B cell (primary cell): ENCODE results near the gene GLP2R. TPM values are rescaled to one million over a fixed set of nuclear protein-coding genes. Genes with fewer than 3 reads are reported as not detected.

ENCODE experiments used
- ATAC-seq: fragments of 200-7000 bp; cut with Tn5 transposase; one replicate; pipeline ENCODE4 v1.10.0; 2021; ENCODE audit warnings: low read depth, mild to moderate bottlenecking, moderate number of reproducible peaks, moderate library complexity
- CTCF ChIA-PET: fragments of 350-600 bp; sonication (Branson Sonifier 250); formaldehyde crosslinking; loops from one replicate; lab custom pipeline; 2021; ENCODE audit warnings: antibody characterized with exemption, inconsistent platforms; lab: Charles Lee
- POLR2A ChIA-PET: fragments of 350-600 bp; sonication (Branson Sonifier 250); formaldehyde crosslinking; loops from one replicate; lab custom pipeline; 2021; ENCODE audit warnings: antibody characterized with exemption; lab: Charles Lee
- DNase-seq: peaks from one replicate; pipeline ENCODE4 v3.0.0; 2013
- H2AFZ ChIP-seq: 2 replicates; pipeline ENCODE4 v1.6.1; 2012; ENCODE audit warnings: mild to moderate bottlenecking, low read depth, low read length; ENCODE audit not compliant: insufficient read depth, poor library complexity, severe bottlenecking
- H3K27ac ChIP-seq, 2 donors: 1 replicate in 1 of 2; 2 replicates in 1 of 2; pipeline ENCODE4 v1.5.1; 2012 to 2013; ENCODE audit warnings: low read length in 2 of 2, mild to moderate bottlenecking in 2 of 2, moderate library complexity in 1 of 2
- H3K27me3 ChIP-seq, 4 experiments: fragments of 200-600 bp in 1 of 4; sonication (generic) in 1 of 4; replicated peaks in 1 of 4; 1 replicate in 2 of 4; 2 replicates in 2 of 4; pipeline versions ENCODE4 v1.6.1 to v1.7.0; 2013 to 2016; ENCODE audit warnings: low read length in 3 of 4, mild to moderate bottlenecking in 2 of 4, mixed read lengths in 1 of 4, moderate library complexity in 1 of 4; ENCODE audit not compliant: insufficient read depth in 4 of 4, control insufficient read depth in 3 of 4; ENCODE audit errors: control extremely low read depth in 1 of 4
- H3K36me3 ChIP-seq, 2 experiments: replicated peaks in 1 of 2; 1 replicate in 1 of 2; 2 replicates in 1 of 2; pipeline versions ENCODE4 v1.6.1 to v1.7.1; 2013; ENCODE audit warnings: low read length in 1 of 2; ENCODE audit not compliant: insufficient read depth in 2 of 2, control insufficient read depth in 1 of 2; ENCODE audit errors: control extremely low read depth in 1 of 2, extremely low read depth in 1 of 2
- H3K4me1 ChIP-seq, 2 donors: fragments of 200-600 bp in 1 of 2; sonication (generic) in 1 of 2; 1 replicate in 1 of 2; 2 replicates in 1 of 2; pipeline versions ENCODE4 v1.5.1 to v1.6.1; 2013 to 2017; ENCODE audit warnings: low read length in 2 of 2; ENCODE audit not compliant: control insufficient read depth in 2 of 2, insufficient read depth in 2 of 2
- H3K4me2 ChIP-seq: replicated peaks from 2 replicates; pipeline ENCODE3; 2012; ENCODE audit warnings: mild to moderate bottlenecking, low read depth, low read length; ENCODE audit not compliant: poor library complexity, severe bottlenecking
- H3K4me3 ChIP-seq, 5 experiments: fragments of 200-600 bp in 1 of 5; sonication (generic) in 1 of 5; 1 replicate in 3 of 5; 2 replicates in 2 of 5; pipeline versions ENCODE4 v1.5.1 to v1.7.0; 2011 to 2016; ENCODE audit warnings: low read length in 4 of 5, mild to moderate bottlenecking in 4 of 5, low read depth in 2 of 5, control low read depth in 1 of 5, moderate library complexity in 1 of 5; ENCODE audit not compliant: insufficient read depth in 1 of 5; ENCODE audit errors: control extremely low read depth in 1 of 5, extremely low read depth in 1 of 5
- H3K79me2 ChIP-seq: fragments of 200-600 bp; sonication (generic); one replicate; pipeline ENCODE4 v1.6.0; 2016; ENCODE audit warnings: low read length; ENCODE audit not compliant: control insufficient read depth, insufficient read depth
- H3K9ac ChIP-seq: fragments of 200-600 bp; sonication (generic); 2 replicates; pipeline ENCODE4 v1.6.1; 2017; ENCODE audit warnings: mild to moderate bottlenecking, low read length, moderate library complexity
- H3K9me3 ChIP-seq, 3 donors: one replicate each; pipeline versions ENCODE4 v1.6.1 to v1.7.1; 2013; ENCODE audit warnings: low read length in 2 of 3; ENCODE audit not compliant: control insufficient read depth in 2 of 3, insufficient read depth in 1 of 3; ENCODE audit errors: control extremely low read depth in 1 of 3
- H4K20me1 ChIP-seq: 2 replicates; pipeline ENCODE4 v1.6.0; 2012; ENCODE audit warnings: mild to moderate bottlenecking, low read length; ENCODE audit not compliant: insufficient read depth, control insufficient read depth, poor library complexity, severe bottlenecking
- H3K27ac Mint-ChIP-seq: one replicate; pipeline ENCODE4 v1.8.0; 2021; ENCODE audit warnings: mixed read lengths
- H3K27me3 Mint-ChIP-seq: one replicate; pipeline ENCODE4 v1.8.0; 2021; ENCODE audit warnings: mixed read lengths
- H3K4me1 Mint-ChIP-seq: one replicate; pipeline ENCODE4 v1.8.0; 2021; ENCODE audit warnings: mixed read lengths
- H3K4me3 Mint-ChIP-seq: one replicate; pipeline ENCODE4 v1.8.0; 2021; ENCODE audit warnings: mixed read lengths
- H3K9me3 Mint-ChIP-seq: one replicate; pipeline ENCODE4 v1.8.0; 2022; ENCODE audit warnings: mixed read lengths; ENCODE audit not compliant: insufficient read depth
- EZH2 ChIP-seq: IDR thresholded peaks from 2 replicates; pipeline ENCODE4 v1.6.1; 2012; ENCODE audit warnings: borderline replicate concordance, low read depth, mild to moderate bottlenecking, moderate library complexity, low read length; ENCODE audit not compliant: insufficient read depth, poor library complexity, severe bottlenecking
- WGBS: methylation state at CpG from one replicate; pipeline ENCODE4 v1.1.5; 2013; ENCODE audit warnings: missing lambda C conversion rate; ENCODE audit not compliant: insufficient coverage; 5-methylcytosine and 5-hydroxymethylcytosine counted together
- intact Hi-C: fragments of 100-400 bp; cut with micrococcal nuclease; formaldehyde crosslinking; loops from one replicate; pipeline ENCODE4 v1.10.0; 2022
- polyA plus RNA-seq: library from polyadenylated mRNA; depleted of rRNA; stranded (reverse); fragments of >200 nt; gene quantifications from 2 replicates; pipeline ENCODE4 v1.2.3, GENCODE V29; 2012
- total RNA-seq, 2 donors: library from RNA; stranded (reverse); fragments of 120-200 nt in 1 of 2; gene quantifications; 1 replicate in 1 of 2; 2 replicates in 1 of 2; pipeline versions ENCODE4 v1.2.3 to v1.2.4, GENCODE V29; 2013 to 2022
- TF ChIP-seq, protein P1 (sequence below): fragments of 200-600 bp; IDR thresholded peaks from one replicate; pipeline ENCODE4 v1.8.0; 2022; ENCODE audit warnings: antibody characterized with exemption, mild to moderate bottlenecking

GLP2R gene
- total and polyA plus RNA-seq, 2 donors (not counting 1 experiment from before 2014, with no cell fraction given): not detected

DNA sequence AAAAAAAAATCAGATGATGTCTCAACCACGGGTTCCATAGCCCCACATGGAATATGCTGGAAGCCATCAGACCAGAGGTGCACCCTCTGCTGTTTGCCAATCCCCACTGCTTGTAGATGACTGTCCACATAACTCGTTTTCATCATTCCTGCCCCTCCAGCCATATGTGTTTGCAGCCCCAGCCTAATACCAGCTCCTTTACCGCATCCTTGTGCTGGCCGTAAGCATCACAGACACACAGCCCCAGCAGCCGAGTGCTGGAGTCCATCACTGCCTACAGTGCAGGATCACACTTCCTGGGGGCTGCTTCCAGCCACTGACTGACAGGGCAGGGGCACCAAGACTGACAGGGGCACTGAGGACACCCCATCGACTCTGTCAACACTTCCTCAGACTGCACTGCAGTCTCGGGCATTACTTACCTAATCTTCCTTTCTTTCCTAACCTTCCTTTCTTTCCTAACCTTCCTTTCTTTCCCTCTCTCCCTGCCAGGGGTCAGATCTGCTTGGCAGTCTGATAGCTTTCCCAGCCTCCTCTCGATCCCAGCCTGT, 74.4 kb downstream of the GLP2R start:
- Mint-ChIP-seq H3K4me3 (no peak overlapping the region), H3K27ac (no peak overlapping the region), H3K9me3 (no peaks in the 10 kb centered on the region), H3K27me3 (peaks cover 29% of the 10 kb centered on the region), H3K4me1 (no peaks in the 10 kb centered on the region)
- H3K79me2 ChIP-seq: no peaks in the 10 kb centered on the region
- intact Hi-C loops: no loop called here
- peaks cover 0 to 3% (median 0%) of the 10 kb centered on the region in 4 experiments for H3K27me3 ChIP-seq
- CTCF ChIA-PET: interaction anchor here (0.7 to 0.9 kb wide), 2 partner anchors 25 to 717 kb away, joined by 3 read pairs; no protein-coding TSS in a partner anchor
- no peak for TF ChIP-seq EZH2
- TF ChIP-seq, protein P1, sequence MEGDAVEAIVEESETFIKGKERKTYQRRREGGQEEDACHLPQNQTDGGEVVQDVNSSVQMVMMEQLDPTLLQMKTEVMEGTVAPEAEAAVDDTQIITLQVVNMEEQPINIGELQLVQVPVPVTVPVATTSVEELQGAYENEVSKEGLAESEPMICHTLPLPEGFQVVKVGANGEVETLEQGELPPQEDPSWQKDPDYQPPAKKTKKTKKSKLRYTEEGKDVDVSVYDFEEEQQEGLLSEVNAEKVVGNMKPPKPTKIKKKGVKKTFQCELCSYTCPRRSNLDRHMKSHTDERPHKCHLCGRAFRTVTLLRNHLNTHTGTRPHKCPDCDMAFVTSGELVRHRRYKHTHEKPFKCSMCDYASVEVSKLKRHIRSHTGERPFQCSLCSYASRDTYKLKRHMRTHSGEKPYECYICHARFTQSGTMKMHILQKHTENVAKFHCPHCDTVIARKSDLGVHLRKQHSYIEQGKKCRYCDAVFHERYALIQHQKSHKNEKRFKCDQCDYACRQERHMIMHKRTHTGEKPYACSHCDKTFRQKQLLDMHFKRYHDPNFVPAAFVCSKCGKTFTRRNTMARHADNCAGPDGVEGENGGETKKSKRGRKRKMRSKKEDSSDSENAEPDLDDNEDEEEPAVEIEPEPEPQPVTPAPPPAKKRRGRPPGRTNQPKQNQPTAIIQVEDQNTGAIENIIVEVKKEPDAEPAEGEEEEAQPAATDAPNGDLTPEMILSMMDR: no peak
- no peak overlapping the region for H2AFZ ChIP-seq
- no peaks in the 10 kb centered on the region for H3K9me3 ChIP-seq
- POLR2A ChIA-PET: no interaction called here
- H3K36me3 ChIP-seq: no peaks in the 10 kb centered on the region
- no peak overlapping the region for H3K9ac ChIP-seq
- H4K20me1 ChIP-seq: no peaks in the 10 kb centered on the region
- DNase-seq (no peak), ATAC-seq (no peak)
- H3K27ac ChIP-seq: no peak overlapping the region
- 43% methylated on average over 8 of the region's 8 CpGs for WGBS
- no peaks in the 10 kb centered on the region for H3K4me1 ChIP-seq
- no peak overlapping the region for H3K4me2 ChIP-seq
- no peak overlapping the region for H3K4me3 ChIP-seq

DNA sequence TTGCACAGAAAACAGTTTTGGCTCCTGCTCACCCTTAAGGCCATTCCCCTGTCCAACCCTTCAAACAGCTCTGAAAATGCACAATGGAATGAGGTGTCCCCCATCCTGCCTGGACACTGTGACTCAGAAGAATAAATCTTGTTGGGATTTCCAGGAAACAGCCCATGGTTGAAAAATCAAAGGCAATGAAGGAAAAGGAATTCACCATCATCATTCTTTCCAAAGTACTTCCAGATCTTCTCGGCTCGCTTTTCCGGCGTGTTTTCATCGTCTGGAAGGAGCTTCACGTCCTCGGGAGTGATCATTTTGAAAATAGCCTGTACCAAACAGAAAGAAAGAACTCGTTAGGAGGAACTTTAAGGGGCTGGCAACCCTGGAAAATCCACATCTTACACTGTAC, 75.1 kb downstream of the GLP2R start:
- H3K4me3 ChIP-seq: no peak overlapping the region
- H3K9me3 ChIP-seq: no peaks in the 10 kb centered on the region
- H3K9me3 Mint-ChIP-seq: no peaks in the 10 kb centered on the region
- POLR2A ChIA-PET: no interaction called here
- 27% methylated on average over 7 of the region's 8 CpGs for WGBS
- CTCF ChIA-PET: interaction anchor here (0.9 kb wide), 1 partner anchor 717 kb away, joined by 3 read pairs; no protein-coding TSS in a partner anchor
- no peaks in the 10 kb centered on the region for H3K4me1 ChIP-seq
- H3K27me3 ChIP-seq: no peaks in the 10 kb centered on the region
- TF ChIP-seq EZH2: no peak
- TF ChIP-seq, protein P1: no peak
- DNase-seq: no peak
- no peak overlapping the region for H3K9ac ChIP-seq
- no peak overlapping the region for H3K4me3 Mint-ChIP-seq
- no peaks in the 10 kb centered on the region for H4K20me1 ChIP-seq
- H3K27ac ChIP-seq: no peak overlapping the region
- peaks cover 29% of the 10 kb centered on the region for H3K27me3 Mint-ChIP-seq
- no peak for ATAC-seq
- no peaks in the 10 kb centered on the region for H3K4me1 Mint-ChIP-seq
- H3K79me2 ChIP-seq: no peaks in the 10 kb centered on the region
- H3K36me3 ChIP-seq: no peaks in the 10 kb centered on the region
- no peak overlapping the region for H2AFZ ChIP-seq
- no peak overlapping the region for H3K4me2 ChIP-seq
- no peak overlapping the region for H3K27ac Mint-ChIP-seq
- intact Hi-C loops: no loop called here
